Right forelimb (tissue), 1 donor: ENCODE data around the gene CREBBP.

Source experiments
- DNase-seq: peaks from one replicate; pipeline ENCODE4 v3.0.0-alpha.2; 2018

CREBBP gene

GRCh38 chr16:3701531-3701930, 179.0 kb downstream of the CREBBP start:
- no peak for DNase-seq

GRCh38 chr16:3698941-3699340, 181.6 kb downstream of the CREBBP start:
- DNase-seq, result no peak

GRCh38 chr16:3696425-3697218, 183.9 kb downstream of the CREBBP start:
- no peak for DNase-seq

- DNase-seq, result no peak
These were observed 184.7 kb downstream of the CREBBP start for GRCh38 chr16:3695610-3696369.

GRCh38 chr16:3694051-3694450, 186.5 kb downstream of the CREBBP start:
- DNase-seq, result no peak

- no peak for DNase-seq
These were observed 188.8 kb downstream of the CREBBP start for GRCh38 chr16:3691761-3692160.

GRCh38 chr16:3690980-3691720, 189.4 kb downstream of the CREBBP start:
- no peak for DNase-seq

- peak; percentile 96 for DNase-seq
These were observed 190.0 kb downstream of the CREBBP start for GRCh38 chr16:3690470-3690928.

GRCh38 chr16:3689731-3690130, 190.8 kb downstream of the CREBBP start:
- DNase-seq, result no peak

- no peak for DNase-seq
These were observed 192.7 kb downstream of the CREBBP start for GRCh38 chr16:3687792-3688191.

GRCh38 chr16:3687021-3687420, 193.5 kb downstream of the CREBBP start:
- DNase-seq, result no peak

- DNase-seq, result no peak
These were observed 199.3 kb downstream of the CREBBP start for GRCh38 chr16:3681206-3681605.

GRCh38 chr16:3677994-3678393, 202.5 kb downstream of the CREBBP start:
- no peak for DNase-seq

- no peak for DNase-seq
These were observed 204.8 kb downstream of the CREBBP start for GRCh38 chr16:3675601-3676130.
